Progenitor cell of endocrine pancreas (in vitro differentiated cells): ENCODE measurements around the gene MOBP. TPM values are rescaled to one million over a fixed set of nuclear protein-coding genes. Genes with fewer than 3 reads are reported as not detected.

ENCODE experiments used
- DNase-seq: peaks from one replicate; pipeline ENCODE4 v3.0.0; 2021; ENCODE audit warnings: low spot score; ENCODE audit not compliant: unreplicated experiment
- H3K27ac Mint-ChIP-seq: 2 replicates; pipeline ENCODE4 v1.8.0; 2021; ENCODE audit warnings: mild to moderate bottlenecking, moderate library complexity, mixed read lengths
- H3K27me3 Mint-ChIP-seq: 2 replicates; pipeline ENCODE4 v1.8.0; 2021; ENCODE audit warnings: mixed read lengths
- H3K36me3 Mint-ChIP-seq: 2 replicates; pipeline ENCODE4 v1.8.0; 2022; ENCODE audit warnings: mixed read lengths; ENCODE audit not compliant: insufficient read depth
- H3K4me1 Mint-ChIP-seq: 2 replicates; pipeline ENCODE4 v1.8.0; 2021; ENCODE audit warnings: low read depth, mixed read lengths
- H3K4me3 Mint-ChIP-seq: 2 replicates; pipeline ENCODE4 v1.8.0; 2021; ENCODE audit warnings: low read depth, mild to moderate bottlenecking, moderate library complexity, mixed read lengths
- H3K9me3 Mint-ChIP-seq: 2 replicates; pipeline ENCODE4 v1.8.0; 2021; ENCODE audit warnings: low read depth, mixed read lengths
- total RNA-seq: library from RNA; stranded (reverse); gene quantifications from 2 replicates; pipeline ENCODE4 v1.2.1, GENCODE V29; 2021
- TF ChIP-seq, protein P1 (sequence below): fragments of 200-600 bp; sonication (generic); IDR thresholded peaks from one replicate; pipeline ENCODE4 v1.5.0; 2021; ENCODE audit warnings: antibody characterized with exemption, mild to moderate bottlenecking; ENCODE audit not compliant: unreplicated experiment

MOBP gene
- total RNA-seq, 1 donor from 2014 or later: not detected

DNA sequence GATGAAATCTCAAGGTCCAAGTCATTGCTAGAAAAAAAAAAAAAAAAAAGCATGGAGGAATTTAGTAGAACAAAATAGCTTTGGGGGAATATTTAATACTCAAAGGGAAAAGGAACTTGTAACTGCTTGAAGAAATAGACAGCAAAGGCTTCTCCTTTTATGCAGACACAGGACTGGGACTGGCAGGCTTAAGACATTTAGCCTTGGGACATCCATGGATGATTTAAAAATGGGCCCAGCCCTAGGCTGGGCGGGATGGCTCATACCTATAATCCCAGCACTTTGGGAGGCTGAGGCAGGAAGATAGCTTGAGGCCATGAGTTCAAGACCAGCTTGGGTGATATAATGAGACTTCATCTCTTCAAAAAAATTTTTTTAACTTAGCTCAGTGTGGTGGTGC is 41.2 kb upstream of the MOBP start:
- Mint-ChIP-seq H3K4me1 (no peaks in the 10 kb centered on the region), H3K9me3 (no peaks in the 10 kb centered on the region), H3K4me3 (no peak overlapping the region), H3K36me3 (no peaks in the 10 kb centered on the region), H3K27ac (no peak overlapping the region), H3K27me3 (peaks cover 21% of the 10 kb centered on the region)
- DNase-seq: no peak
- TF ChIP-seq, protein P1, sequence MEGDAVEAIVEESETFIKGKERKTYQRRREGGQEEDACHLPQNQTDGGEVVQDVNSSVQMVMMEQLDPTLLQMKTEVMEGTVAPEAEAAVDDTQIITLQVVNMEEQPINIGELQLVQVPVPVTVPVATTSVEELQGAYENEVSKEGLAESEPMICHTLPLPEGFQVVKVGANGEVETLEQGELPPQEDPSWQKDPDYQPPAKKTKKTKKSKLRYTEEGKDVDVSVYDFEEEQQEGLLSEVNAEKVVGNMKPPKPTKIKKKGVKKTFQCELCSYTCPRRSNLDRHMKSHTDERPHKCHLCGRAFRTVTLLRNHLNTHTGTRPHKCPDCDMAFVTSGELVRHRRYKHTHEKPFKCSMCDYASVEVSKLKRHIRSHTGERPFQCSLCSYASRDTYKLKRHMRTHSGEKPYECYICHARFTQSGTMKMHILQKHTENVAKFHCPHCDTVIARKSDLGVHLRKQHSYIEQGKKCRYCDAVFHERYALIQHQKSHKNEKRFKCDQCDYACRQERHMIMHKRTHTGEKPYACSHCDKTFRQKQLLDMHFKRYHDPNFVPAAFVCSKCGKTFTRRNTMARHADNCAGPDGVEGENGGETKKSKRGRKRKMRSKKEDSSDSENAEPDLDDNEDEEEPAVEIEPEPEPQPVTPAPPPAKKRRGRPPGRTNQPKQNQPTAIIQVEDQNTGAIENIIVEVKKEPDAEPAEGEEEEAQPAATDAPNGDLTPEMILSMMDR: no peak

GRCh38 chr3:39427506-39427905 is 40.0 kb upstream of the MOBP start:
- DNase-seq: no peak
- H3K36me3 Mint-ChIP-seq: no peaks in the 10 kb centered on the region
- no peaks in the 10 kb centered on the region for H3K9me3 Mint-ChIP-seq
- TF ChIP-seq, protein P1: no peak
- H3K27me3 Mint-ChIP-seq: peaks cover 18% of the 10 kb centered on the region
- H3K27ac Mint-ChIP-seq: no peak overlapping the region
- H3K4me1 Mint-ChIP-seq: no peaks in the 10 kb centered on the region
- no peak overlapping the region for H3K4me3 Mint-ChIP-seq

- Mint-ChIP-seq H3K36me3 (no peaks in the 10 kb centered on the region), H3K4me1 (no peaks in the 10 kb centered on the region), H3K4me3 (no peak overlapping the region), H3K27ac (no peak overlapping the region), H3K9me3 (no peaks in the 10 kb centered on the region), H3K27me3 (peaks cover 18% of the 10 kb centered on the region)
- no peak for DNase-seq
- TF ChIP-seq, protein P1: no peak
Measured at GRCh38 chr3:39428745-39429201, 38.7 kb upstream of the MOBP start.

GRCh38 chr3:39429466-39429865 is 38.0 kb upstream of the MOBP start:
- Mint-ChIP-seq H3K27me3 (peaks cover 18% of the 10 kb centered on the region), H3K27ac (no peak overlapping the region), H3K36me3 (no peaks in the 10 kb centered on the region), H3K9me3 (no peaks in the 10 kb centered on the region), H3K4me1 (no peaks in the 10 kb centered on the region), H3K4me3 (no peak overlapping the region)
- no peak for DNase-seq
- TF ChIP-seq, protein P1: no peak

DNA sequence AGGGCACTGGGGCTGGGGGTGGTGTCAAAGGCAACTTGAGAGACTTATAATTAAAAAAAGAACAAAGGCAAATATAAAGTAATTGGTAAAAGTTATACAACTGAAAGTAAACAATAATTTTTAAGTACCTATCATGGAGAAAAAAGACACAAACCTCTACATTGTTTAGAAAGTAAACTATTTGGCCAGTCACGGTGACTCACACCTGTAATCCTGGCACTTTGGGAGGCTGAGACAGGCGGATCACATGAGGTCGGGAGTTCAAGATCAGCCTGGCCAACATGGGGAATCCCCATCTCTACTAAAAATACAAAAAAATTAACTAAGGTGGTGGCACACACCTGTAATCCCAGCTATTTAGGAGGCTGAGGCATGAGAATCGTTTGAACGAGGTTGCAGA is 35.1 kb upstream of the MOBP start:
- TF ChIP-seq, protein P1: no peak
- Mint-ChIP-seq H3K9me3 (no peaks in the 10 kb centered on the region), H3K4me1 (no peaks in the 10 kb centered on the region), H3K4me3 (no peak overlapping the region), H3K36me3 (no peaks in the 10 kb centered on the region), H3K27ac (no peak overlapping the region), H3K27me3 (peaks cover 18% of the 10 kb centered on the region)
- DNase-seq: no peak
